EH (cell line): ENCODE results near the gene GRPR.

ENCODE experiments used
- DNase-seq: peaks from one replicate; pipeline ENCODE4 v3.0.0-alpha.2; 2015; ENCODE audit warnings: low read depth

GRPR gene

GRCh38 chrX:16123222-16123786, at the start of gene GRPR:
Gene GRPR, plus strand, starts transcription at chrX:16123565. Its CDS starts 389 bp downstream, at chrX:16123954.
- peak; percentile 88 for DNase-seq

GRCh38 chrX:16075087-16075486, 48.3 kb upstream of the GRPR start:
- peak; percentile 14 for DNase-seq

- DNase-seq: no peak
These were observed 46.5 kb upstream of the GRPR start for GRCh38 chrX:16076834-16077233.

- no peak for DNase-seq
These were observed 45.6 kb upstream of the GRPR start for GRCh38 chrX:16077811-16078210.

- no peak for DNase-seq
These were observed 42.0 kb upstream of the GRPR start for GRCh38 chrX:16081357-16081756.

GRCh38 chrX:16082470-16083085, 40.8 kb upstream of the GRPR start:
- no peak for DNase-seq

- DNase-seq: no peak
These were observed 36.3 kb upstream of the GRPR start for GRCh38 chrX:16087076-16087475.

GRCh38 chrX:16089086-16089485, 34.3 kb upstream of the GRPR start:
- DNase-seq: no peak

GRCh38 chrX:16096141-16096540, 27.2 kb upstream of the GRPR start:
- DNase-seq: no peak

- DNase-seq: no peak
These were observed 22.7 kb upstream of the GRPR start for GRCh38 chrX:16100673-16101072.

GRCh38 chrX:16101581-16101980, 21.8 kb upstream of the GRPR start:
- DNase-seq: no peak

GRCh38 chrX:16103625-16104024, 19.7 kb upstream of the GRPR start:
- DNase-seq: no peak

GRCh38 chrX:16112428-16112827, 10.9 kb upstream of the GRPR start:
- no peak for DNase-seq

- DNase-seq: no peak
These were observed 9.3 kb upstream of the GRPR start for GRCh38 chrX:16113978-16114565.

- peak; percentile 69 for DNase-seq
These were observed 8.8 kb upstream of the GRPR start for GRCh38 chrX:16114611-16115010.

GRCh38 chrX:16119353-16120220, 3.8 kb upstream of the GRPR start:
- no peak for DNase-seq

GRCh38 chrX:16120431-16120830, 2.9 kb upstream of the GRPR start:
- DNase-seq: no peak

- DNase-seq: no peak
These were observed 836 bp downstream of the GRPR start for GRCh38 chrX:16124201-16124600.

GRCh38 chrX:16125520-16126149, 2.3 kb downstream of the GRPR start:
- DNase-seq: no peak

GRCh38 chrX:16130707-16131106, 7.3 kb downstream of the GRPR start:
- no peak for DNase-seq

- DNase-seq: no peak
These were observed 11.6 kb downstream of the GRPR start for GRCh38 chrX:16134936-16135335.

- no peak for DNase-seq
These were observed 12.7 kb downstream of the GRPR start for GRCh38 chrX:16136080-16136479.
